Endometrial microvascular endothelial cells (primary cell): ENCODE results near the gene ARVCF. TPM values are rescaled to one million over a fixed set of nuclear protein-coding genes. Genes with fewer than 3 reads are reported as not detected.

Experiments used
- in situ Hi-C: cut with HindIII; loops from 2 replicates; pipeline ENCODE4 v1.10.0; 2017; ENCODE audit warnings: low sequenced_read_pairs, low pct_unique_long_range_greater_than_20kb; ENCODE audit errors: inconsistent ontology term
- total RNA-seq: library from RNA; depleted of rRNA; stranded (reverse); fragments of >200 nt; gene quantifications from one replicate; pipeline ENCODE4 v1.2.3, GENCODE V29; 2015; ENCODE audit errors: inconsistent ontology term

The ARVCF gene
- total RNA-seq, 1 donor from 2014 or later = 60.4 TPM

DNA sequence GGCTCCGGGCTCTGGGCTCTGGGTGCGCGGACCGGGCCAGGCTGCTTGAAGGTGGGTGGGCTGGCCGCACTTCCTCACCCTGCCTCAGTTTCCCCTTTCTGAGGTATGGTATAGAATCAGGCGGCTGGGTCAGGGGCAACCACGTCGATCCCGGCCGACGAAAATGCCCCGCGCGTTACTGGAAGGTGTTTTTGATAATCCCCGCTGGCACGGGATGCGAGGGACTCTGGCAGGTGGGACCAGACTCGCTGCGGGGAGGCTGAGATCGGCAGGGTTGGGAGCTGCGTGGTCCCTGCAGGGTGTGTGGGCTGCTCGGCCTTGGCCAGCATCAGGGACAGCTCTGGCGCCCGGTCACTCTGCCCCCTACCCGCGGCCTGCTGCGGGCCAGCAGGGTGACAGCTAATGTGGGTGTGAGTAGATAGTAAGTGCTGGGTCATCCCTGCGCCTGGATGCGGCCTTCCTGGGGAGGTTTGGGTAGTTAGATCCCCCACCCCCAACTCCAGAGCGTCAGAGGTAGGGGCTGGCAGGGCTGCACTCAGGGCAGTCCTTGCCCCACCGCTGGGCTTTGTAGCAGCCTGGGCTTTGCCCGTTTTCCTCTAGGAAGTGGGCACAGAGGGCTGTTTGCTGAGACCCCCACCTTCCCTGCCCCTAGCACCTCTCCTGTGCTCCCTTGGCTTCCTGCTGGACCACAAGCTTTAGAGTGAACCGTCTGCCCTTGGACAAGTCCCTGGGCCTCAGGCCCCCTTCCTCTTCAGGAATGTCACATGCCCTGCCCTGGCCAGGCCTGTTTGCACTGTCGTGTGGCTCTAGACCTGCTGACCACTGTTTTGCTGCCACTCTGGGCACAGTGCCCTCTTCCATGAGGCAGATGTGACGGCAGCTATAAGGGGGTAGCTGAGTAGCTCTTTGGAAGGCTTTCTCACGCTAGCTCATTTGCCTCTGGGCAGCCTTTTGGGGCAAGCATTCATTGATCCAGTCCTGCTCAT, 4.9 kb upstream of the ARVCF start:
- in situ Hi-C loops = loop anchor here (10.0 kb wide), 1 partner anchor 47 kb away; no protein-coding TSS in a partner anchor

DNA sequence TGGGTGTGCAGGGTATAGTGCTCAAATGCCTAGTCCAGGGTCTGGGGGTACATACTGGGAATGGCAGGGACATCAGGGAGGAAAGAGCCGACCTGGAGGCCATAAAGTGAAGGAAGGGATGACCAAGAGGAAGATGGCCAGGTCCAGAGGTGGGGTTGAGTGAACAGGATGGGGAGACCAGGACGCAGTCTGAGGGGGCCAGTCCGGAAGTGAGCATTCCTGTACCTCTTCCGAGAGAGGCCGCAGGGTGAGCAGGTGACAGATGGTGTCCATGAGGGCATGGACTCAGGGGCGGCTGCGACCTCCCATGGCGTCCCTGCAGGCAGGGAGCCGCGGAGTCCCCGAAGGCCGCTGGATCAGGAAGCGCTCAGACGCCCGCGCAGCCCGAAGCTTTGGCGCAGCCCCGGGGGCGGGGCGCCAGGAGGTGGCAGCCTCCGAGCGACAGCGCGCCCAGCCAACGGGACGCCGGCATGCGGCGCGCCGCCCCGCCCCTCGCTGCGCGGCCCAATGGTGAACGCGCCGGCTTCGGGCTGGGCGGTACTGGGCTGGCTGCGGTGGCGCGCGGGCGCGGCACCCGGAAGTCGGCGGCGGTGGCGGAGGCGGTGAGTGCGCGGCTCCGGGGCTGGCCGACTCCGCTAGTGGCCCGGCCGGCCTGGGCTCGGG, 4.0 kb upstream of the ARVCF start, which contains the start of gene TANGO2:
TSS of gene TANGO2 (plus strand) at position 578 of the 663 bp plus-strand sequence. CDS start 15,689 bp downstream, outside the sequence.
- in situ Hi-C loops = loop anchor here (10.0 kb wide), 1 partner anchor 46 kb away; no protein-coding TSS in a partner anchor

DNA sequence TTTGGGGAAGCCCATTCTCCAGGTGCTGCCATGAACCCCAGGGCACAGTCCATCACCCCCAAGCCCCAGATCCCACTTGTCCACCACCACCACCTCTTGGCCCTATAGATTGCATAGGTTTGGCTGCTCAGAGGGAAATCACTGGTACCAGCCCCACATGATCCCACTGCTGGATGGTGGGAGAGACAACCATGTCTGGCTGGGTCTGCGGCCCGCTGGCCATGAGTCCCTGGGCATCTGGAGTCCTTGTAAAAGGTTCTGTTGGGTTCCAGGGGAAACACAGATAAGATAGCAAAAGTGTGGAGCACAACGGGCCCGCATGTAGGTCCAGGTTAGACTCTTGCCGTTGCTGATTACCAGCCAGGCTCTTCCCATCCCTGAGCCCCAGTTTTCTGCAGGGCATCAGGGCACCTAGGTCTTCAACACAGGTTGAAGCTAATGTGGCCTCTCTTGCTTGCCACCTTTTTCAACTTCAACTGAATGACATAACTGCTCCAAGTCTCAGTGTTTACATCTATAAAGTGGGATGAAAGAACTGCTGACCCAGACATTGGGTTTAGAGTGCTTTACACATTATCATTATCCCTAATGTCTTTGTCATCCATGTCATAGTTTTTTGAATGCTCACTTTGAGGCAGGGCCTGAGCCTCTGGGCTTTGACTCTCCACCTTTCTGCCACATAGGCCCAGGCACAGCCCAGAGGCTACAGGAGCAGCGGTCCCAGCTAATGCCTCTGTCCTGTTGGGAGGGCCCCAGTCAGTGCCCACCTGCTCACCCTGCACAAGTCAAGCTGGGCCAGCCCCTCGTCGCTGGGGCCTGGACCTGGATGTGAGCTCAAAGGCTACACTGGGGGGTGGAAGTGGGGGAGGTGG, 3.3 kb upstream of the ARVCF start:
- in situ Hi-C loops = loop anchor here (10.0 kb wide), 1 partner anchor 45 kb away; no protein-coding TSS in a partner anchor

DNA sequence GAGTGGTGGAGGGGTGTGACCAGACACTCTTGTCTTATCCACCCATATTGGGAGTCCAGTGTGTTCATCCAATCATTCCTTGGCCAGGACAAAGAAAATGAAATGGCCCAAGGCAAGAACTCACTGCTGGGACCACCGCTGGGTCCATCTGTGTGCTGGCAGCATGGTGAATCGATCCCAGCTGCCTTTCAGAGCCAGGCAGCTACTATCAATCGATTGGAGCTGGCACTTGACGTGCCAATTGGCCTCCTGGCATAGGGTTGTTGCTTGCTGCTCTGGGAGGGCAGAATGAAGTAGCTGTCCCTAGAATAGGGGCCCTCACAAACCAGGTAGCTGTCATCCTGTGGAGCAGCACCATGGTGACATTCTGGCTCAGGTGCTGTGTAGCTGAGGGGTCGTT, 1.4 kb upstream of the ARVCF start:
- in situ Hi-C loops = no loop called here

DNA sequence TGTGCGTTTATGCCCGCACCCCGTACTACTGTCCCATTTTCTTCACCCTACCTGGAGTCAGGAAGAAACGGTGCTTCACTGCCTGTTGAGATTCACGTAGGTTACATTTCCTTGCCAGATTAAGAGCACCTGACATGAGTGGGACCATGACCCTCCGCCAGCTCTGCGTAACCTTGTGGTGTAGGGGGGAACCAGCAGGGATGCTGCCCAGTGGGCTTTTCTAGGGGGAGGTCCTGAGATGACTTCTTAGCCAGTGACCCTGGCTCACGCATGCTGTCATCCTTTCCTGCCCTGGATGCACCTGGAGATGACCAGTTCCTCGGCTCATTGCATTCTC, 967 bp upstream of the ARVCF start:
- in situ Hi-C loops = no loop called here

DNA sequence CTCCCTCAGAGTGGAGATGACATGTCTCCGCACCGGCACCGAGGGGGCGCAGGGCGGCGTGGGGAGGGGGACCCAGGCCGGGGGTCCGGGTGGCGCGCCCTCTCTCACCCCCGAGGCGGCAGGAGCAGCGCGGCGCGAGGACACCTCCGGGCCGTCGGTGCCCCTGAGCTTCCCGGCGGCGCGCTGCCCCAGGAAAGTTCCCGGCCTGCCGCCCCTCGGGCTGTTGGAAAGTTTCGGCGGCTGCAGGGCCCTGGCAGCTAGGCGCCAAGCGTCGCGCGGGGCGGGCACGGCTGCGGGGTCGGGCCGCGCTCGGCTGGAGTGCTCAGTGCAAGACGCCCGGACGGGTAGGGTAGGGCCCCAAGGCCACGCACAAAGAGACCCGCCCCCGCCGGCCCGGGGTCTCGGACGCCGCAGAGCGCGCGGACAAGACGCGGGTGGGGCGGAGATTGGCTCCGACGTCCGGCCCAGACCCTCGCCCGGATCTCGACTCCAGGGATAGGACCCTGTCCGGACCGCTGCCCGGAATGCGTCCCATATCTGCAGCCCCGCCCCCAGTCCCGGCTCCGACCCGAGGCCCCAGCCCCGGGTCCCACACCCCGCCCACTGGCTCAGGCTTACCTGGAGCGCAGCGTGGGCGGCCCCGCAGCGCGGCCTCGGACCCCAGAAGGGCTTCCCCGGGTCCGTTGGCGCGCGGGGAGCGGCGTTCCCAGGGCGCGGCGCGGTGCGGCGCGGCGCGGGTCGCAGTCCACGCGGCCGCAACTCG, 471 bp downstream of the ARVCF start:
- in situ Hi-C loops = no loop called here

DNA sequence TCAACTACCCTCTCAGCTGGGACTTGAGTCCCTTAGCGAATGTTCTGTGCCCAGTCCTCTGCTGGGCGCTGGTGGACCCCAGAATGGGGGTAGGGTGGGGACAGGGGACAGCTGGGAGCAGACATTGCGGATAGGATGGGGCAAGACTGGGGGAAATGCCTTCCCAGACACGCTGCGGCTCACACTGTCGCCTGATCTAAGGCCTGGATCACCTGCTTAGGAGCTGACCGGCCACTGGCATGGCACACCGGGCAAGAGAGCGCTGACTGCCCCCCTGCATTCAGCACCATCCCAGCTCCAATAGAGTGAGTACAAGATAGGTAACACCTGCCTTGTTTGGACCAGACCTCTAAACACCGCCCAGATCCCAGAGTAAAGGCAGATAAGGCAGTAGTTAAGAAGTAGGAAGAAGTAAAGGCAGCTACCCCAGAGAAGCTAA, 1.4 kb downstream of the ARVCF start:
- in situ Hi-C loops = no loop called here

DNA sequence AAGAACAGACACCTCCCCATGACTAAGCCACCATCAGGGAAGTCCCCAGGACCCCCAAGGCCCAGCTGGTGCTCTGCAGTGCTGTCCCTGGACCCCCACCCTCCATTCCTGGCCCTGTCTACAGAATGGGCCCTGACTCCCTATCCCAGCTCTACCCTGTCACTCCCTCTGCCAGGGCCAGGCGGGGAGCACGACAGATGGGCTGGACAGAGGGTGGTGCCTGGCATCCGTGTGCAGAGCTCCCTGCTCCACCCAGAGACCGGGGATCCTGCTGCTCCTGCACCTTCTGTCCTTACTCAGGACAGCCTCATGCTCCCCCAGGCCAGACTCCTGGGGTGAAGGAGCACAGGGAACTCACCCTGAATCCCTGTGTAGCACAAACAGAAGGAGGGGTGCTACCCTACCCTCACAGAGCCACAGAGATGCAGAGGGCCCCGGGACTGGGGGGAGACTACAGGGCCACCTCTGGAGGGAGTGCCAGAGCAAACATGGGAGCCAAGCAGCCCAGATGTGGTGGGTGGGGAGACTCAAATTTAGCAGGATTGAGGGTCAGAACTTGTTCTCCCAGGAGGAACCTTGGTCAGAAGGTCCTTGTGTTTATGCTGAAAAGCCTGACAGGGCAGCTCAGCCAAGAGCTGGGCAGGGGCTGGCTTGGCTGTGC, 2.0 kb downstream of the ARVCF start:
- in situ Hi-C loops = no loop called here

DNA sequence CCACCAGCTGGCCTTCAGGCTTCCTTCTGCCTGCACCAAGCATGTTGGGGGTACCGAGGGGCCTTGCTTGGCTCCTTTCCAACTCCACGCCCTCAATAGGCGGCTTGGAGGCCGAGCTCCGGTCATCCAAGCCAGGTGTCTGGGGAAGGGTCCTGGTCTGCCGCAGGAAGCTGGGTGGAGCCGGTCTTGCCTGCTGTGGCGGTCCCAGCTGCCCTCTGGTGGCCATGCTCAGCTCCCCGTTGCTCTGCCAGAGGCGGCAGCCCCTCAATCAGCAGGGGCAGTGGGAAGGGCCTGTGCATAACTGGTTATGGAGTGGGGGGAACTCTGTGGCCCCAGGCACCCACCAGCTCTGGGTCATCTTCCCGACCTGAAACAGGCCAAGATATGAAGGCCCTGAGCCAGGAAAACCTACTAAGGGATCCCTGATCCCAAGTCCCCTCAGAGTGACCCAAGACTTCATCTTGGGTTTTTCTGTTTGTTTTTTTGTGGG, 3.2 kb downstream of the ARVCF start:
- in situ Hi-C loops = no loop called here

DNA sequence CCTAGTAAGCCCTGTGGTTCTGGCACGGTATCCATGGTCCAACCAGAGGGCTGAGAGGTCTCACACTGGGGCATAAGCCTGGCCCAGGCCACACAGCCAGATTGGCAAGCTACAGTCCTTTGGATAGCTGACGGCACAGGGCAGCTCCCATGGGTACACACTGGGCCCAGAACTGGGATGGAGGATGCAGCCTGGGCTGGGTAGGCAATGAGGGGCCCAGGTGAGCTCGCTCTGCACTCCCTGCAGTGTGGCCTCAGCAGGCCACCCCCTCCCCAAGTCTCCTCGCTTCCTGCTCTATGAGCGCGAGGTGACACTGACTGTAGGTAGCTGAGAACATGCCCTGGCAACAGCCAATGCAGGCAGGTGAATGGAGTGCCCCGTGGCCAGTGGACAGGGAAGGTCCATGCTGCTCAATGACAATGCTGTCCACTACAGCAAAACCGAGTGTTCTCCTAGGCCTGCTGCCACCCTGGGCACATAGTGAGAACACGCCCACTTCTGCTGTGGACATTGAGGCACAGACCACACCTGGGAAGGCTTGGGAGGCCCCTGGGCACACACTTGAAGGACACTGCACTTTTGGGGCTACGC, 3.8 kb downstream of the ARVCF start:
- in situ Hi-C loops = no loop called here

DNA sequence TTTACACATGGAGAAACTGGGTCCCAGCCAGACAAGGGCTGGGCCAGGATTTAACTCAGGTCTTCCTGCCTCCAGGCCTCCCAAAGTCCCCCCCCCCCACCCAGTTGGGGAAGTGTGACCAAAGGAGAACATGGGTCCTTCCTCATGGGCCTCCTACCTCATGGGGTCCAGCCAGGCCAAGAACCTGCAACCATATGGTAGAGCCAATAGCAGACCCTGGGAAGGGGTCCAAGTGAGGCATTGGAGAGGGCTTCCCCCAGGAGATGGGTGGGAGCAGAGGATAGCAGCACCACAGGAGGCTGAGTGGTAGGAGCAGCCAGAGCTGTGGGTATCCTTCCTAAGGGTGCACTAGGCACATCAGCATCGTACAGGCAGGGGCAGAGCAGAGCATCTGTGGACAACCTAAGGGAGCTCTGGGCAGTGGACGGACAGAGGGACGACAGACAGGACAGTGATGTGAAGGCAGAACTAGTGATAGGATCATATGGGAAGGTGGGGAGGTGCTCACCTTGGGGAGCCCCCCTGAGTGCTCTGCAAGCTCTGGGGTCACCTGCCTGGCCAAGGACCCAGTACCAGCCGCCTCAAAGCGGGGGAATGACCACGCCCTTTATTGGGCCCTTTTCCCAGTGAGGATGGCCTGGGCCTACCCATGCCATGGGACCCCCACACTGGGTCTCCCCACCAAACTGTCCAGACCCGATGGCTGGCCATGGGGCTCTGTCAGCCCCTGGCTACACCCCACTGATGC, 4.5 kb downstream of the ARVCF start:
- in situ Hi-C loops = no loop called here

DNA sequence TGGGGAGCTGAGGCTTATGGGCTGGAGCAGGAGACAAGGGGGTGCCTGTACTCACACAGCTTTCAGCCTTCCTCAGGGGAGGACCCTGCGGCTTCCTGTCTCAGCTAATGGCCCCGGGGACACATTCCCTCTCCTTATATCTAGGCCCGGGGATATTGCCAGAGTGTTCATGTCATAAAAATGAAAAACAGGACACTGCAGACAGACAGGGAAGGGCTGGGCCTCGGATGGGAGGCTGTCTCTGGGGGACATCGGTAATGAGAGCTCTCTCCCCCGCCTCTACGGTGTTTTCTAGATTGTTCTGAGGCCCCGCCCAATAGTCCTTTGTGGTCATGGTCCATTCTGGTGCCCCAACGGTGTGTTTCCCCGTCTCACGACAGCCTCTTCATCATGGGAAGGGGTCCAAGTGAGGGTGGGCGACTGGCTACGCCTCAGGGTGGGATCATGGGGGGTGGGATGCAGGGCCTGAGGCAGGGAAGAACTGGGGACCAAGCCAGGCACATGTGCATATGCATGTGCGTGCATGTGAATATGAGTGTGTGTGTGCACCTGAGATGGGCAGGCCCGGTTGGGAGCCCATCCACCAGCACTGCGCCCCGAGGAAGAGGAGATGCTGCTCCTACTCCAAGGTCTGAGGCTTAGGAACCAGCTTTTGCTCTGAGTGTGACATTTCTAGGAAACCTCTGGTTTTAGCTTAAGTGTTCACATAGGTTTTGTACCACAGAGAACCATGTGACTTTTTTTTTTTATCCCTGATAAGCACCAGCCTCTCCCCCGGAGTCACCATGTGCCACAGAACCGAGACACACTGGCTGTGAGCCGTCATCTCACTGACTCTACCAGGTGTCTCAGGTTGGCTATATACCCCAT, 5.3 kb downstream of the ARVCF start:
- in situ Hi-C loops = no loop called here

DNA sequence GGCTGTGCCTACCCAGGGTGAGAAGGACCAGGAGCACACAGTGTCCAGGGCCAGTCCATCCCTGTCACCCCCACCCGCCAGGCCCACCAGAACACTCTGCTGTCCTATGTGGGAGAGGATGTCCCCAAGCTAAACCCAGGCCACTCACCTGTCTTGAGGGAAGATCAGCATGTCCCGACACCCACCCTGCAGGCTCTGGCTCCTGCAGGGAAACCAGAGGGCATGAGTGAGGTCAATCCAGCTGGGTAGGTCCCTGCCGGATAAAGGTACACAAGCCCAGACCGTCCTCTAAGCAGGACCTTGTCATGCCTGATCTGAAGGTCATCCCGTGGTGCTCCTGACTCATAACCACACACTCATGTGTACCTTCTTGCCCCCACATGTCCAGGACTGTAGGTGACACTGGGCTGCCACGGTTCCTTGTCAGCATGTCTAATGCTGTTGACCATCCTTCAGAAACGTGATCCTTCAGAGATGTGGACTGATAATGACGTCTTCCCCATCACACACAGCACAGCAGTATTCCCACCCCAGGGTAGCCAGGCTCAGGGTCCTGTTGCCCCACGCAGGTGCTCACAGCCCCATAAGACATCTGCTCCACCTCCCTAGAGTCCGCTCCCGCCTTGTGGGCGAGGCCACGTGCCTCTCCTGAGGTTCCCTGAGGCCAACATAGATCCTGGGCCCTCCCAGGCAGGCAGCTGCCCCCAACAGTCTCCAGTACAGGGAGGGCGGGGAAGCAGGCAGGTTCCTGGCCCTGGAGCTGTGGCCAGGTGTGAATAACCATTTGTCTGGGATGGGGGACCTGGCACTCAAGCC, 6.1 kb downstream of the ARVCF start:
- in situ Hi-C loops = no loop called here

DNA sequence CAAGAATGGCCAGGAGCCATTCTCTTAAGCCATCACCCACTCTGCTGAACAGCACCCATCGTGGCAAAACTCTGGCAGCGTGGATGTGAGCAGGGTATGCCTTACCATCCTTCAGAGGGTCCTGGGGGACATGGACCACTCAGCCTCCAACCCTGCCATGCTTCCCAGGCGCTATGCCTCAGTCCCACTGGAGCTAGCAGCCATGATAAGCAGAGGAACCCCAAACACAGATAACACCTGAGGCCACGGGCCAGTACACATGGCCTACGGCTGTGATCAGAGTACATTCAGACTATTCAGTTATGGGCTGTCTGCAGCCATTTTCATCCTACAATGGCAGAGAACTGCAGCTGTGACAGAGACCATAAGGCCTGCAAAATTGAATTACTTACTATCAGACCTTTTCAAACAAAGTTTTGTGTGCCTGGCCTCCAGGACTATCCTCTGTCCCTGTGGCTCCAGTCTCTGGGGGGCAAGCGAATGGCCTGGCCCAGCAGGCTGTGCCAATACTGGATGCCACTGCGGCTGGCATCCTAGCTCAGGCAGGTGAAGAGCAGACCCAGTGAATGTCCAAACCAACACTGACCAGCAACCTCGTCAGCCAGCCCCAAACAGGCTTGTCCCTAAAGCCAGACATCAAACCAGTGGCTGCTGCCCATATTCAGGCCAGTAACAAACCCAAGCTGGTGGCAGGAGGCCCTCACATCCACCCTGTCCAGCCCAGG, 6.9 kb downstream of the ARVCF start:
- in situ Hi-C loops = no loop called here
